Left ventricle myocardium superior (tissue), 1 donor: ENCODE data around the gene SPATC1L. TPM values are rescaled to one million over a fixed set of nuclear protein-coding genes. Genes with fewer than 3 reads are reported as not detected.
A peak's percentile ranks its signal among the peaks of the same experiment; 100 is the strongest.
"Not testable (repeated sequence)": the region's sequence is repeated elsewhere in the genome, so short reads cannot be mapped to it uniquely, and the experiment has no call there.

Experiments
- ATAC-seq: fragments of 200-7000 bp; cut with Tn5 transposase; one replicate; pipeline ENCODE4 v1.9.1; 2020; ENCODE audit warnings: mild to moderate bottlenecking, moderate library complexity
- DNase-seq: peaks from one replicate; pipeline ENCODE4 v3.0.0-alpha.2; 2020
- intact Hi-C: fragments of 100-400 bp; cut with micrococcal nuclease; formaldehyde crosslinking; loops from one replicate; pipeline ENCODE4 v1.11.0; 2022
- total RNA-seq: library from RNA; stranded (reverse); fragmentation: NEBNext Ultra II Directional; extraction: Animal tissue kit (Norgen Biotek cat#: 25700); gene quantifications from one replicate; pipeline ENCODE4 v1.2.1, GENCODE V29; 2021
- donor health status: DM: no; HTN: yes; CAD: no; lungs with severe emphysema.

Gene SPATC1L
- total RNA-seq, 1 donor from 2014 or later, result 12.0 TPM

DNA sequence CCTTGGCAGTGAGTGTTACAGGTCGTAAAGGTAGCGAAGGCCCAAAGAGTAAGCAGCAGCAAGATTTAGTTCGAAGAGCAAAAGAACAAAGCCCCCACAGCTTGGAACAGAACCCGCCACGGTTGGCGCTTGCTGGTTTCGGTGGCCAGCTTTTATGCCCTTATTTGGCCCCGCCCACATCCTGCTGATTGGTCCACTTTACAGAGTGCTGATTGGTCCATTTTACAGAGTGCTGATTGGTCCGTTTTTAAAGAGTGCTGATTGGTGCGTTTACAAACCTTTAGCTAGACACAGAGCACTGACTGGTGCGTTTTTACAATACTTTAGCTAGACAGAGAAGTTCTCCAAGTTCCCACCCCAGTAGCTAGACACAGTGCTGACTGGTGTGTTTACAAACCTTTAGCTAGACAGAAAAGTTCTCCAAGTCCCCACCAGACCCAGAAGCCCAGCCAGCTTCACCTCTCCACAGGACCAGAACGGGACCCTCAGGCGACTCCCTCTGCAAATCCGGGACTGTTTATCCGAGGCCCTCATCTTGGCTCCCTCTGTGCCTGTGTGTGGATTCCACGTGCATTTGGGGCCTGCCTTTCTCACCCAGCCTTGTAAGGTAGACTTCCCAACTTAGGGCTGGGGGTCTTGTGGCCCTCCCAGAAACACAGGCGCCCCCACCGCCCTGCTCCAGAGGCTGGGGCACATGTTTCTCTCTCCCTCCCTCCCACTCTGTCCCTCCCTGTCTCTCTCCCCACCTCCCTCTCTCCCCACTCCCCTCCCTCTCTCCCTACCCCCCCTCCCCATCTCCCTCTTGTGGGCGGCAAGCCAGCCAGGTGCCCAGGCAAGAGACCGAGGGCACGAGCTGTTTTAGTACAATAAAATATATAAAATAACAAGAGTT lies 41.4 kb downstream of the SPATC1L start:
- peak; percentile 24 for DNase-seq
- ATAC-seq, result no peak
- intact Hi-C loops, result no loop called here

GRCh38 chr21:46141767-46142581 lies 42.3 kb downstream of the SPATC1L start:
- intact Hi-C loops, result no loop called here
- ATAC-seq (no peak), DNase-seq (peak; percentile 31)

- intact Hi-C loops, ATAC-seq: not testable (repeated sequence)
- peak; percentile 15 for DNase-seq
These were observed 43.8 kb downstream of the SPATC1L start for GRCh38 chr21:46140352-46141003.

GRCh38 chr21:46139686-46140085 lies 44.6 kb downstream of the SPATC1L start:
- ATAC-seq, result no peak
- no peak for DNase-seq
- intact Hi-C loops, result no loop called here

GRCh38 chr21:46138383-46138970 lies 45.8 kb downstream of the SPATC1L start:
- ATAC-seq, result no peak
- intact Hi-C loops, result no loop called here
- DNase-seq, result no peak

- DNase-seq (no peak), ATAC-seq (no peak)
- intact Hi-C loops, result no loop called here
These were observed 46.4 kb downstream of the SPATC1L start for GRCh38 chr21:46137908-46138307.

DNA sequence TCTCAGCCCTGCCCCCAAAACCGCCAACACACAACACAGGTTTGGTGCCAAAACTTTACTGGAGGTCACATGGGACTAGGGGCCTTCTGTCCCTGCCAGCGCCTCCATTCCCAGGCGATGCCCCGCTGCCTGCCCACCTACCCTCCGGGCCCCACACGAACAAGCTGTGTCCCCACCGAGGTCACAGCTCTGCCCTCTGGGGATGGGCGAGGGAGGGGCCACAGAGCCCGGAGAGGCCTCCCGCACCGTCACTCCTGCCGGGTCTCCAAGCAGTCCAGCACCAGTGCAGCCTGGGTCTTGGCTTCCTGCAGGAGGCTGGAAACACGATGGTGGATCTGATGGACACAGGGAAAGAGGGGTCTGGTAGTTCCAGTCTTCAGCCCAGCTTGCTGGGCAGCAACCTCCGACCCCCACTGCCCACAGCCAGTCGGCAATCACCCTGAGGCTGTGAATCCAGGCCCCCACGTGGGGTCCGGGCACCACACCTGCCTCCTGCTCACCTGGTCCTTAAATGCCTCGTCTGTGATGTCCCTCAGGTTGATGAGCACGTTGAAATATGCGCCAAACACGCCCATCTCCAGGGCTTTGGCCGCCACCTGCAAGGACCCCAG lies 47.4 kb downstream of the SPATC1L start:
- DNase-seq (no peak), ATAC-seq (no peak)
- intact Hi-C loops, result no loop called here

DNA sequence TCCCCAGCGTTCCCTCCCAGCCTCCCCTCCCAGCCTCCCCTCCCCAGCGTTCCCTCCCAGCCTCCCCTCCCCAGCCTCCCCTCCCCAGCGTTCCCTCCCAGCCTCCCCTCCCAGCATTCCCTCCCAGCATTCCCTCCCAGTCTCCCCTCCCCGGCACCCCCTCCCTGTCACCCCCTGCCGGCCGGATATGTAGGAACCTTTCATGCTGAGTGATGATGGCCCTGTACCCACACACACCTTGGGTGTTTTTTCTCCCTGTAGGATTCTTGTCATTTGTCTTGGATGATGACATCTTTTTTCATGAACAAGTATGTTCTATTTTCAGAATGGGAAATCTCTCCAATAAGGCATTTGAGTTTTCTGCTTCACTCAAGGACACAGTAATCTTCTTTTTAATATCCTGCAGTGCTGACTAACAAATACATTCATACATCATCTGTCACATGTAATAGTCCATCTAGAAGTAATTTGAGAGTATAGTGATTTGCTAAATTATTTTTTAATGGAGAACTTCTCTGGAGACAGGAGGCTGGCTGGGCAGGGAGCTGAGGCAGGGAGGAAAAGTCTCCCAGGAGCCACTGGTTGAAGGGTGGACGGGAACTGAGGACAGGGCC lies 48.4 kb downstream of the SPATC1L start:
- ATAC-seq (no peak), DNase-seq (no peak)
- intact Hi-C loops, result no loop called here

GRCh38 chr21:46131838-46132651 lies 52.2 kb downstream of the SPATC1L start:
- DNase-seq, result peak; percentile 43
- ATAC-seq, result no peak
- intact Hi-C loops, result no loop called here

- ATAC-seq (peak; percentile 0), DNase-seq (no peak)
- intact Hi-C loops, result no loop called here
These were observed 52.7 kb downstream of the SPATC1L start for GRCh38 chr21:46131588-46131837.

- peak; percentile 5 for ATAC-seq
- intact Hi-C loops, result no loop called here
- DNase-seq, result peak; percentile 55
These were observed 53.2 kb downstream of the SPATC1L start for GRCh38 chr21:46130831-46131587.

DNA sequence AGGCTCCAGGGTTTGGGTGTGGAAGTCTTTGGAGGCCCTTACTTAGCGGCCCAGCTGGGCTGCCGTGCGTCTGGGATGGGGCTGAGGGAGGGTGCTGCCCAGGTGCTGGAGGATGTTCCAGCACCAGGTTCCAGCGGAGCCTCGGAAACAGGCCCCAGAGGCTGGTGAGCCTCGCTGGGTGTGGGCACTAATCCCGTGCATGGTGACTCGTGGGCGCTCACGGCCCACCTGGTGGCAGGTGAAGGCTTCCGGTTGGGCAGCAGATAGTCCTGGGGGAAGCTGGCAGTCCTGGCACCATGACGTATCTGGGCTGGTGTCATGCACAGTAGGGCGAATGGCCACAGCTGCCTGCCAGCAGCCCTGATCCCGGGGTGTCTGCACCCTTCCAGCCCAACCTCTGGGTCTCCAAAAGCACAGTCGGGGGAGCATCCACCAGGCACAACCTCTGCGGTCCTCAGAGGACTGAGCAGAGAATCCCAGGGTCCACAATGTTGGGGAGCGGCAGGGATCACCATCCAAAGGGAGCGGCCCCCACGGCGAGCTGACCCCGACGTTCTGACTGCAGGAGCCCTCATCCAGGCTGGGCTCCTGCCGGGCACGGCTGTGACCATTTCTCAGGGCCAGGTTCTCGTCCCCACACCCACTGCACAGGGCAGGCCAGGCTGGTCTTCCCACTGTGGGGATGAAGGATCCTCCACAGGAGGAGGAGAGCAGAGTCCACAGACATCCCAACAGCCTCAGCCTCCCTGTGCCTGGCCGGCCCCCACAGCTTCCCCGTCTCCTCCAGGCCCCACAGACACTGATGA lies 54.2 kb downstream of the SPATC1L start:
- intact Hi-C loops, result no loop called here
- peak; percentile 1 for ATAC-seq
- peak; percentile 31 for DNase-seq

- intact Hi-C loops, result no loop called here
- DNase-seq (peak; percentile 52), ATAC-seq (peak; percentile 14)
These were observed 55.2 kb downstream of the SPATC1L start for GRCh38 chr21:46128933-46129571.

DNA sequence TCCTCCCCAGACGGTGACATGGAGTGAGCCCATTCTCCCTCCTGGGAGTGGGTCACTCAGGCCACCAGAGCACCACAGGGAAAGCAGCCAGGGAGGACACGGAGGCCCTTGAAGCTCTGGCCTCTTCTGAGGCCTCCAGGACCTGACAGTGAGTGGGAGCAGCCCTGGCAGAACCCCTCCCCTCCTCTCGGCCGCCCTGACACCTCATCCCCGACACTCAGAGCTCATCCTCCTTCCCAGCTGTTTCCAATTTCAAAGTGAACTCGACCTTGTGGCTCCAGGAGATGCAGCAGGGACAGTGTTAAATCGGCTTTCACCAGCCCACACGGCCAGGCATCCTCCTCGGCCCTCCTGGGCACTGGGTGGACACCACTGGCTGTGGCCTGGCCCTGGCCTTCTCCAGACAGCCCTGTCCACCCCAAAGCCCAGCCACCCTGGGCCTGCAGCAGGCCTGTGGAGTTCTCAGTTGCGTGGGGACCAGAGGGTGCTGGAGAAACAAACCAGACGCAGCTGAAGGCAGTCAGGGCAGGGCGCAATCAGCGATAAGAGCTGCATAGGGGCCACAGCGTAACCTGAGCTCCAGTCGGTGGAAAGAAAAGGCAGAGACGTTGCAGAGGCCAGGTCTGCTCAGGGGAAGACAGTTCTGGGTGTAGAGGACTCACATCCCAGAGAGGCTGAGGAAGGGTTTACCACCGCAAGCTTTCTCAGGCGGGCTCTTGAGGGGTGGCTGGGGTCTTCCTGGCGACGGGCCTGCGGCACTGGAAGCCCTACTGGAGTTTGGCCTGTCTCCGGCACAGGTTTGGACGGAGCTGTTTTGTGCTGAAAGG lies 55.9 kb downstream of the SPATC1L start:
- intact Hi-C loops, result no loop called here
- DNase-seq (peak; percentile 82), ATAC-seq (peak; percentile 76)
